ENCODE measurements around the gene SMARCAD1. TPM values are rescaled to one million over a fixed set of nuclear protein-coding genes. Genes with fewer than 3 reads are reported as not detected.

SMARCAD1 gene
- total RNA-seq, 4 donors from 2014 or later = 15.6 to 27.2 (median 20.2) TPM

DNA sequence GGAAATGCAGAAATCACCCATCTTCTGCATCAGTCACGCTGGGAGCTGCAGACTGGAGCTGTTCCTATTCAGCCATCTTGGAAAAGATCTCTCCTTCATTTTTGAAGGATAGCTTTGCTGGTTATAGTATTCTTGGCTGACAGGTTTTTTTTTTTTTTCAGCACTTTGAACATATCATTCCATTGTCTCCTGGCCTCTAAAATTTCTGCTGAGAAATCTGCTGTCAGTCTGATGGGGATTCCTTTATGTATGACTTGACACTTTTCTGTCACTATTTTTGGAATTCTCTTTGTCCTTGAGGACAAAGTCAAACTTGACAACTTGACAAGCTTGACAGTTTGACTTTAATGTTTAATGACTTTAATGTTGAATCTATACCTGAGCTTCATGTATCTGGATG, 118.2 kb downstream of the SMARCAD1 start:
- TF ChIP-seq POLR2A (IDR thresholded peaks at IDR 0.05) = no peak
- TF ChIP-seq, protein P1, sequence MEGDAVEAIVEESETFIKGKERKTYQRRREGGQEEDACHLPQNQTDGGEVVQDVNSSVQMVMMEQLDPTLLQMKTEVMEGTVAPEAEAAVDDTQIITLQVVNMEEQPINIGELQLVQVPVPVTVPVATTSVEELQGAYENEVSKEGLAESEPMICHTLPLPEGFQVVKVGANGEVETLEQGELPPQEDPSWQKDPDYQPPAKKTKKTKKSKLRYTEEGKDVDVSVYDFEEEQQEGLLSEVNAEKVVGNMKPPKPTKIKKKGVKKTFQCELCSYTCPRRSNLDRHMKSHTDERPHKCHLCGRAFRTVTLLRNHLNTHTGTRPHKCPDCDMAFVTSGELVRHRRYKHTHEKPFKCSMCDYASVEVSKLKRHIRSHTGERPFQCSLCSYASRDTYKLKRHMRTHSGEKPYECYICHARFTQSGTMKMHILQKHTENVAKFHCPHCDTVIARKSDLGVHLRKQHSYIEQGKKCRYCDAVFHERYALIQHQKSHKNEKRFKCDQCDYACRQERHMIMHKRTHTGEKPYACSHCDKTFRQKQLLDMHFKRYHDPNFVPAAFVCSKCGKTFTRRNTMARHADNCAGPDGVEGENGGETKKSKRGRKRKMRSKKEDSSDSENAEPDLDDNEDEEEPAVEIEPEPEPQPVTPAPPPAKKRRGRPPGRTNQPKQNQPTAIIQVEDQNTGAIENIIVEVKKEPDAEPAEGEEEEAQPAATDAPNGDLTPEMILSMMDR (IDR thresholded peaks at IDR 0.05) = no peak
- H3K27me3 ChIP-seq = no peaks in the 10 kb centered on the region
- H3K9me3 ChIP-seq = peaks cover 0 to 17% (median 4%) of the 10 kb centered on the region in 4 donors
- no peak overlapping the region for H3K4me3 ChIP-seq
- no peaks in the 10 kb centered on the region for H3K36me3 ChIP-seq
- no peaks in the 10 kb centered on the region for H3K4me1 ChIP-seq
- no peak for DNase-seq
- no peak overlapping the region for H3K27ac ChIP-seq

DNA sequence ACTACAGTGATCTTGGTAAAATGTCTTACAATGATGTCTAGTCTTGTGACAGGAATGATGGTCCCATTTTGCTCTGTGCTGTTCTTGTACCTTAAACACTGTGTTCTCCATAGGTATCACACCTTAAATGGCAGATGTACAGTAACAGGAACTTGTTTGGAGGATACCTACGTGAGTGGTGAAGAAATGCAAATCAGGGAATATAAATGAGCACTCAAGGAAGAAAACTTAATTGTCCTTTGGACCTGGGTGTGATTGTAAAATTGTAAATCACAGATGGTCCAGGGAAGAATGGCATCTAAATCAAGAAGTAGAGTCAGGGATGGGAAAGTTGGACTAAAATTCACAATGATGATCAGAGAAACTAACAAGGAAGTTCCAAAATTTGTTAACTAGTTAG, 122.3 kb downstream of the SMARCAD1 start:
- H3K9me3 ChIP-seq = peaks cover 0 to 17% (median 4%) of the 10 kb centered on the region in 4 donors
- H3K36me3 ChIP-seq = no peaks in the 10 kb centered on the region
- H3K4me1 ChIP-seq = no peaks in the 10 kb centered on the region
- TF ChIP-seq, protein P1 (IDR thresholded peaks at IDR 0.05) = no peak
- no peak for TF ChIP-seq POLR2A (IDR thresholded peaks at IDR 0.05)
- no peak overlapping the region for H3K4me3 ChIP-seq
- no peak for DNase-seq
- H3K27me3 ChIP-seq = no peaks in the 10 kb centered on the region
- H3K27ac ChIP-seq = no peak overlapping the region

DNA sequence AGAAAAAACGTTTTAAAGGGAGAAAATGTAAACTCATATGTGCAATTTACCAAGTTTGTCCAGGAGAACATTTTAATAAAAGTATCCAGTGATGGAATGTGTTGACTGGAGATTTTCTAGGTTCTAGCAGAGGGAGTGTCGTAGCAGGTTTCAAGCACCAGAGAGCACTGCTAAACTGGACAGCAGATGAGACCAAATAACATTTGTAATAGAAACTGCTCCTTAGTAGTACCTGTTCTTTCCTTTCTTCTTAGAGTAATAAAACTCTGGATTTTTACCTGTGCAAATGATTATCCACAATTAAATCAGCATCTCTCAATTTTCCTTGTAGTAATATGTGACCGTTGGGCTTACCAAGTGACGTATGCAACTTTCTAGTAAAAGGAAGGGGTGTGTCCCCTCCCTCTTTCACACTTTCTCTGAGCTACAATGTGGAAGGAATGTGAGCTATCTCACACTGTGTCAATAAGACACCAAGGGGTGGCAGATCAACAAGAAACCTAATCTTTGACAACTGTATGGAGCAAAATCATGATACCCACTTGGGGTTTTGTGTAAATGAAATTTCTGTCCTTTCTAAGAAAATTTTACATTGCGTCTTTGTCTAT, 125.4 kb downstream of the SMARCAD1 start:
- no peaks in the 10 kb centered on the region for H3K4me1 ChIP-seq
- DNase-seq = no peak
- no peak for TF ChIP-seq POLR2A (IDR thresholded peaks at IDR 0.05)
- TF ChIP-seq, protein P1 (IDR thresholded peaks at IDR 0.05) = peak in 1 of 6 experiments; percentile 5
- H3K36me3 ChIP-seq = no peaks in the 10 kb centered on the region
- H3K4me3 ChIP-seq = no peak overlapping the region
- H3K9me3 ChIP-seq = no peaks in the 10 kb centered on the region
- no peaks in the 10 kb centered on the region for H3K27me3 ChIP-seq
- no peak overlapping the region for H3K27ac ChIP-seq

DNA sequence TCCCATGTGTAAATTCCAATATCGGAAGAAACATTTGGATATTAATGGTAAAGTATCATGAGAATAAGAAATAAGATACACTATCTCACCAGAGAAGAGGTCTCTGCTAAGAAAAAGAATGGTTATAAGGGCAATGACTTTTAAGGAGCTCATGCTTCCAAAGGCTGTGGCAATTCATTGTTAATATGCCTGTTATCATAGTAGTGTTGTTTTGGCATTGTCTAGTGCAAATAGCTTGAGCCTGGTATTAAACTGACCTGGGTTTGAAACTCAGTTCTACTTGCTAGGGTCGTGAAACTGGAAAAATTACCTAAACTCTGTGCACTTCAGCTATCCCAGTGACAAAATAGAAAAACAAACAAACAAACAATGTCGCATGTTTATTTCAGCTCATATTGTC, 126.2 kb downstream of the SMARCAD1 start:
- TF ChIP-seq, protein P1 (IDR thresholded peaks at IDR 0.05) = no peak
- TF ChIP-seq POLR2A (IDR thresholded peaks at IDR 0.05) = no peak
- Histone ChIP-seq H3K4me1 (no peaks in the 10 kb centered on the region), H3K9me3 (no peaks in the 10 kb centered on the region), H3K27me3 (no peaks in the 10 kb centered on the region), H3K36me3 (no peaks in the 10 kb centered on the region), H3K4me3 (no peak overlapping the region), H3K27ac (no peak overlapping the region)
- no peak for DNase-seq

DNA sequence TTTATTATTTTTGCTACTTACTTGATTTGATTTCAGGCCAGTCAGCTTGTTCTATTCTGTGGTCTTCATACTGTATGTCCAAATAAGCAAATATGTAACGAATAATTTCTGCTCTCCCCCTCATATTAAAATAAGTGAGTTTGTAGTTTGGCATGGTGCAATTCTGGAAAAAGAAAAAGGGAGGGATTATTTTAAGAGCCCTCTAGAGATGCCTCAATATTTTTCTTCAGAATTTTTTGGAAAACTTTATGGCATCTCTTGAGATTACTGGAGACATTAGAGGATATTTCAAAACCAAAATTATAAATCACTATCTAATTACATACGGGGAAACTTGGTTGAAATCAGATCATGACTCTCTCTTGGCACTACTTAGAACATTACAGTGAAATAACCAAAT, 126.8 kb downstream of the SMARCAD1 start:
- H3K4me3 ChIP-seq = no peak overlapping the region
- no peaks in the 10 kb centered on the region for H3K36me3 ChIP-seq
- no peaks in the 10 kb centered on the region for H3K4me1 ChIP-seq
- H3K27ac ChIP-seq = no peak overlapping the region
- no peak for DNase-seq
- H3K27me3 ChIP-seq = no peaks in the 10 kb centered on the region
- no peaks in the 10 kb centered on the region for H3K9me3 ChIP-seq
- TF ChIP-seq, protein P1 (IDR thresholded peaks at IDR 0.05) = no peak
- TF ChIP-seq POLR2A (IDR thresholded peaks at IDR 0.05) = no peak

DNA sequence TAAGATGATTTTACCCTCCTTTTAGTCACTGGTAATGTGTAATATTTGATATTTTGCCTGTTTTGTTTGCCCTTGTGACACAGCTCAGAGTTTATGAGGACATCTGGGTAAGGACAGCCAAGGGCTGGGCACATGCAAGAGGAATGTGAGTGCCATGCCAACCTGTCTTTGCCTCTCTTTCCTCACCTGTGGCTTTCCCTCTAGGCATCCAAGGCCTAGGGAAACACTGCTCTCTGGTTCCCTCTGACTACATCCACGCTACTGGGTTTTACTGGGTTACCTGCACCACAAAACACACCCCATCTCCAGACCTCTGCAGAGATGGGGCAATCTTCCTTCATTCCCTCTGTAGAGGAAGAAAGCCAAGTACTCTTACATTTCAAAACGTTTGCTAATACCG, 127.3 kb downstream of the SMARCAD1 start:
- Histone ChIP-seq H3K4me1 (no peaks in the 10 kb centered on the region), H3K27me3 (no peaks in the 10 kb centered on the region), H3K36me3 (no peaks in the 10 kb centered on the region), H3K27ac (no peak overlapping the region), H3K9me3 (no peaks in the 10 kb centered on the region), H3K4me3 (no peak overlapping the region)
- DNase-seq = no peak
- no peak for TF ChIP-seq POLR2A (IDR thresholded peaks at IDR 0.05)
- TF ChIP-seq, protein P1 (IDR thresholded peaks at IDR 0.05) = no peak

Measured in Peyer's patch (tissue), 4 donors.